Mammary epithelial cell (primary cell): Measurements from ENCODE around the gene ARID1B.

ENCODE experiments used
- CTCF ChIP-seq, 2 donors: IDR thresholded peaks in 1 of 2; conservative IDR thresholded peaks in 1 of 2; 2 replicates each; pipeline ENCODE4 v1.5.1; 2011 to 2012; ENCODE audit warnings: inconsistent platforms in 2 of 2, low read length in 2 of 2, mild to moderate bottlenecking in 2 of 2, control low read depth in 1 of 2, low read depth in 1 of 2; ENCODE audit not compliant: insufficient read depth in 1 of 2; ENCODE audit errors: extremely low read depth in 1 of 2
- EZH2 ChIP-seq: IDR thresholded peaks from 2 replicates; pipeline ENCODE4 v1.6.1; 2012; ENCODE audit warnings: low read length, inconsistent platforms, borderline replicate concordance

- TF ChIP-seq CTCF (conservative IDR thresholded peaks at IDR 0.05 in 1 of 2, IDR thresholded peaks at IDR 0.05 in 1 of 2; ENCODE audit: extremely low read depth in 1 of 2, insufficient read depth in 1 of 2, low read depth in 1 of 2, low read length in 2 of 2) = no peak
- no peak for TF ChIP-seq EZH2
These were observed 448.4 kb downstream of the ARID1B start for GRCh38 chr6:157225575-157225995.
